ENCODE measurements around the gene CAPN9.

CAPN9 gene

DNA sequence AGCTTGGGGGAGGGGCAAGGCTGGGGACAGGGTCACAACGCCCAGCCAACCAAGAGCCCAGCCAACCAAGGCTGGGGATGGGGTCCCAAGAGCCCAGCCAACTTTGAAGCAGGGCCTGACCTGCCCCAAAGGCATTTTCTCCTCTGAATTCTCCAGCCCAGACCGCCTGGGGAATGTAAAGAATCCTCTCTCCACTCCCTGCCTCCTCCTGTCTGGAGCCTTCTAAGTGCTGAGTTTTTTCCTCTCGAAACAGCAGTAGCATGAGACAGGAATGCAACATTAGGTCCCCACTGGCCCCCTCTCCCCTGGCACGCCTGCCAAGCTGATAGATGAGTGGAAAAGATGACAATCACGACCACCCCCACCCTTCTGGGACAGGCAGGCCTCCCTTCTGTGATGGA, 104.1 kb downstream of the CAPN9 start:
- no peak for DNase-seq (ENCODE audit: low read depth)
- H3K4me3 ChIP-seq (ENCODE audit: low read depth, low read length) = no peak overlapping the region
- TF ChIP-seq, protein P1, sequence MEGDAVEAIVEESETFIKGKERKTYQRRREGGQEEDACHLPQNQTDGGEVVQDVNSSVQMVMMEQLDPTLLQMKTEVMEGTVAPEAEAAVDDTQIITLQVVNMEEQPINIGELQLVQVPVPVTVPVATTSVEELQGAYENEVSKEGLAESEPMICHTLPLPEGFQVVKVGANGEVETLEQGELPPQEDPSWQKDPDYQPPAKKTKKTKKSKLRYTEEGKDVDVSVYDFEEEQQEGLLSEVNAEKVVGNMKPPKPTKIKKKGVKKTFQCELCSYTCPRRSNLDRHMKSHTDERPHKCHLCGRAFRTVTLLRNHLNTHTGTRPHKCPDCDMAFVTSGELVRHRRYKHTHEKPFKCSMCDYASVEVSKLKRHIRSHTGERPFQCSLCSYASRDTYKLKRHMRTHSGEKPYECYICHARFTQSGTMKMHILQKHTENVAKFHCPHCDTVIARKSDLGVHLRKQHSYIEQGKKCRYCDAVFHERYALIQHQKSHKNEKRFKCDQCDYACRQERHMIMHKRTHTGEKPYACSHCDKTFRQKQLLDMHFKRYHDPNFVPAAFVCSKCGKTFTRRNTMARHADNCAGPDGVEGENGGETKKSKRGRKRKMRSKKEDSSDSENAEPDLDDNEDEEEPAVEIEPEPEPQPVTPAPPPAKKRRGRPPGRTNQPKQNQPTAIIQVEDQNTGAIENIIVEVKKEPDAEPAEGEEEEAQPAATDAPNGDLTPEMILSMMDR (IDR thresholded peaks at IDR 0.05; ENCODE audit: low read depth, low read length, missing control alignments) = no peak

Data from GM12864 (cell line).